Smooth muscle cell (in vitro differentiated cells): Measurements from ENCODE around the gene RAB31. TPM values are rescaled to one million over a fixed set of nuclear protein-coding genes. Genes with fewer than 3 reads are reported as not detected.
A peak's percentile ranks its signal among the peaks of the same experiment; 100 is the strongest.

Source experiments
- DNase-seq: peaks from one replicate; lab custom pipeline; 2025; ENCODE audit not compliant: unreplicated experiment; lab: John Stamatoyannopoulos, UW
- H2AFZ ChIP-seq: fragments of 200-600 bp; sonication (generic); 2 replicates; pipeline ENCODE4 v1.6.0; 2016; ENCODE audit warnings: antibody characterized with exemption, low read depth, mild to moderate bottlenecking
- H3F3A ChIP-seq: fragments of 200-600 bp; sonication (generic); 2 replicates; pipeline ENCODE4 v1.6.0; 2017; ENCODE audit warnings: antibody characterized with exemption, low read depth
- H3K27ac ChIP-seq: fragments of 200-600 bp; sonication (generic); 2 replicates; pipeline ENCODE4 v1.5.1; 2016; ENCODE audit warnings: low read depth, mild to moderate bottlenecking
- H3K27me3 ChIP-seq: fragments of 200-600 bp; sonication (generic); 2 replicates; pipeline ENCODE4 v1.6.1; 2016; ENCODE audit warnings: low read depth, mild to moderate bottlenecking
- H3K36me3 ChIP-seq: fragments of 200-600 bp; sonication (generic); 2 replicates; pipeline ENCODE4 v1.5.1; 2016; ENCODE audit warnings: low read depth
- H3K4me1 ChIP-seq: fragments of 200-600 bp; sonication (generic); 2 replicates; pipeline ENCODE4 v1.5.1; 2016; ENCODE audit warnings: low read depth
- H3K4me2 ChIP-seq: fragments of 200-600 bp; sonication (generic); 2 replicates; pipeline ENCODE4 v1.6.0; 2016; ENCODE audit warnings: mild to moderate bottlenecking
- H3K4me3 ChIP-seq: fragments of 200-600 bp; sonication (generic); 2 replicates; pipeline ENCODE4 v1.5.1; 2016; ENCODE audit warnings: mild to moderate bottlenecking
- H3K79me2 ChIP-seq: fragments of 200-600 bp; sonication (generic); 2 replicates; pipeline ENCODE4 v1.6.0; 2016; ENCODE audit warnings: low read depth, mild to moderate bottlenecking
- H3K9ac ChIP-seq: fragments of 200-600 bp; sonication (generic); 2 replicates; pipeline ENCODE4 v1.6.0; 2016; ENCODE audit warnings: low read depth
- H3K9me3 ChIP-seq: fragments of 200-600 bp; sonication (generic); replicated peaks from 2 replicates; pipeline ENCODE4 v1.5.1; 2016; ENCODE audit warnings: low read depth
- H4K20me1 ChIP-seq: fragments of 200-600 bp; sonication (generic); 2 replicates; pipeline ENCODE4 v1.6.0; 2016; ENCODE audit warnings: low read depth
- CTCF ChIP-seq: fragments of 200-600 bp; sonication (generic); IDR thresholded peaks from 2 replicates; pipeline ENCODE4 v1.5.1; 2017; ENCODE audit warnings: borderline replicate concordance, mild to moderate bottlenecking, antibody characterized with exemption; ENCODE audit not compliant: insufficient read depth, poor library complexity, severe bottlenecking
- WGBS: methylation state at CpG from one replicate; pipeline ENCODE4 v1.1.7; 2016; ENCODE audit warnings: low lambda C conversion rate; 5-methylcytosine and 5-hydroxymethylcytosine counted together
- polyA plus RNA-seq: library from polyadenylated mRNA; unstranded; fragments of >200 nt; fragmentation: Nextera tagmentation; extraction: Ambion mirVana; gene quantifications from 2 replicates; pipeline ENCODE4 v1.2.1, GENCODE V29; 2016
- total RNA-seq: library from RNA; depleted of rRNA; stranded (reverse); fragments of >200 nt; gene quantifications from 2 replicates; pipeline ENCODE4 v1.2.3, GENCODE V29; 2014

The RAB31 gene
- total and polyA plus RNA-seq, 2 experiments from 2014 or later = 116 to 414 TPM

- no peaks in the 10 kb centered on the region for H3F3A ChIP-seq
- H3K9ac ChIP-seq = no peak overlapping the region
- no peak for TF ChIP-seq CTCF
- 56% methylated on average over 10 of the region's 10 CpGs for WGBS
- H3K4me3 ChIP-seq = no peak overlapping the region
- no peak overlapping the region for H2AFZ ChIP-seq
- no peak for DNase-seq
- peak overlapping the region; percentile 8 for H3K27ac ChIP-seq
- no peak overlapping the region for H3K4me2 ChIP-seq
- no peaks in the 10 kb centered on the region for H3K27me3 ChIP-seq
- peaks cover 32% of the 10 kb centered on the region for H4K20me1 ChIP-seq
- no peaks in the 10 kb centered on the region for H3K36me3 ChIP-seq
- no peaks in the 10 kb centered on the region for H3K9me3 ChIP-seq
- H3K79me2 ChIP-seq = peaks cover 43% of the 10 kb centered on the region
- H3K4me1 ChIP-seq = peaks cover 10% of the 10 kb centered on the region
These were observed 127.7 kb downstream of the RAB31 start for GRCh38 chr18:9835825-9836224.

GRCh38 chr18:9838144-9838877 lies 130.2 kb downstream of the RAB31 start:
- Histone ChIP-seq H3K4me2 (no peak overlapping the region), H3K4me3 (no peak overlapping the region), H3K79me2 (peaks cover 41% of the 10 kb centered on the region), H4K20me1 (peaks cover 43% of the 10 kb centered on the region), H3K36me3 (no peaks in the 10 kb centered on the region), H3K27ac (peak overlapping the region; percentile 44), H2AFZ (no peak overlapping the region), H3K4me1 (peaks cover 10% of the 10 kb centered on the region), H3K27me3 (no peaks in the 10 kb centered on the region), H3F3A (no peaks in the 10 kb centered on the region), H3K9ac (peak overlapping the region; percentile 24), H3K9me3 (no peaks in the 10 kb centered on the region)
- DNase-seq = no peak
- no peak for TF ChIP-seq CTCF
- 74% methylated on average over 10 of the region's 10 CpGs for WGBS

- H3K9ac ChIP-seq = no peak overlapping the region
- H3K4me1 ChIP-seq = peaks cover 10% of the 10 kb centered on the region
- no peaks in the 10 kb centered on the region for H3F3A ChIP-seq
These were observed 131.1 kb downstream of the RAB31 start for GRCh38 chr18:9839211-9839610.

More at GRCh38 chr18:9839211-9839610, 131.1 kb downstream of the RAB31 start:
- H3K27ac ChIP-seq = peak overlapping the region; percentile 44
- no peaks in the 10 kb centered on the region for H3K9me3 ChIP-seq
- H3K36me3 ChIP-seq = no peaks in the 10 kb centered on the region
- DNase-seq = no peak
- 98% methylated on average over 8 of the region's 8 CpGs for WGBS
- H3K79me2 ChIP-seq = peaks cover 32% of the 10 kb centered on the region
- peaks cover 42% of the 10 kb centered on the region for H4K20me1 ChIP-seq
- H3K4me3 ChIP-seq = no peak overlapping the region
- no peaks in the 10 kb centered on the region for H3K27me3 ChIP-seq
- no peak for TF ChIP-seq CTCF
- H2AFZ ChIP-seq = no peak overlapping the region
- H3K4me2 ChIP-seq = no peak overlapping the region
